Mucosa of descending colon (tissue), 3 donors: Measurements from ENCODE around the gene FAM234A. TPM values are rescaled to one million over a fixed set of nuclear protein-coding genes. Genes with fewer than 3 reads are reported as not detected.

Source experiments
- ATAC-seq: fragments of 200-7000 bp; cut with Tn5 transposase; one replicate; pipeline ENCODE4 v1.9.1; 2020; ENCODE audit warnings: mild to moderate bottlenecking, moderate library complexity
- DNase-seq, 3 donors: peaks; one replicate each; pipeline ENCODE4 v3.0.0-alpha.2; 2020
- H3K36me3 ChIP-seq: fragments of 200-600 bp; one replicate; pipeline ENCODE4 v1.8.0; 2021; ENCODE audit warnings: low read depth, mild to moderate bottlenecking
- H3K4me1 ChIP-seq: fragments of 200-600 bp; one replicate; pipeline ENCODE4 v1.8.0; 2021; ENCODE audit warnings: low read depth, mild to moderate bottlenecking
- H3K4me3 ChIP-seq: fragments of 200-600 bp; one replicate; pipeline ENCODE4 v1.8.0; 2021; ENCODE audit warnings: mild to moderate bottlenecking
- H3K9me3 ChIP-seq: fragments of 200-600 bp; one replicate; pipeline ENCODE4 v1.8.0; 2021; ENCODE audit warnings: mild to moderate bottlenecking
- intact Hi-C, 2 donors: fragments of 100-400 bp; cut with DNase I in 1 of 2; cut with micrococcal nuclease in 1 of 2; formaldehyde crosslinking; loops; one replicate each; pipeline versions ENCODE4 v1.11.0 to v1.11.1; 2022; cut with DNase I, micrococcal nuclease
- total RNA-seq, 3 donors: library from RNA; stranded (reverse); fragmentation: NEBNext Ultra II Directional in 2 of 3; extraction: Animal tissue kit (Norgen Biotek cat#: 25700) in 2 of 3; gene quantifications; one replicate each; pipeline versions ENCODE4 v1.2.1 to v1.2.4, GENCODE V29; 2021 to 2023
- TF ChIP-seq, protein P1 (sequence below): fragments of 200-600 bp; IDR thresholded peaks from one replicate; pipeline ENCODE4 v1.8.0; 2022; ENCODE audit warnings: antibody characterized with exemption, mild to moderate bottlenecking
- donor health status: DM: no; HTN: no; CAD: no; lungs with moderate emphysema.
- donor health status: DM: no; HTN: no; CAD: no.
- donor health status: DM: no; HTN: yes; CAD: no.

FAM234A gene
- total RNA-seq, 3 donors from 2014 or later: 87.1 to 129 (median 99.1) TPM

DNA sequence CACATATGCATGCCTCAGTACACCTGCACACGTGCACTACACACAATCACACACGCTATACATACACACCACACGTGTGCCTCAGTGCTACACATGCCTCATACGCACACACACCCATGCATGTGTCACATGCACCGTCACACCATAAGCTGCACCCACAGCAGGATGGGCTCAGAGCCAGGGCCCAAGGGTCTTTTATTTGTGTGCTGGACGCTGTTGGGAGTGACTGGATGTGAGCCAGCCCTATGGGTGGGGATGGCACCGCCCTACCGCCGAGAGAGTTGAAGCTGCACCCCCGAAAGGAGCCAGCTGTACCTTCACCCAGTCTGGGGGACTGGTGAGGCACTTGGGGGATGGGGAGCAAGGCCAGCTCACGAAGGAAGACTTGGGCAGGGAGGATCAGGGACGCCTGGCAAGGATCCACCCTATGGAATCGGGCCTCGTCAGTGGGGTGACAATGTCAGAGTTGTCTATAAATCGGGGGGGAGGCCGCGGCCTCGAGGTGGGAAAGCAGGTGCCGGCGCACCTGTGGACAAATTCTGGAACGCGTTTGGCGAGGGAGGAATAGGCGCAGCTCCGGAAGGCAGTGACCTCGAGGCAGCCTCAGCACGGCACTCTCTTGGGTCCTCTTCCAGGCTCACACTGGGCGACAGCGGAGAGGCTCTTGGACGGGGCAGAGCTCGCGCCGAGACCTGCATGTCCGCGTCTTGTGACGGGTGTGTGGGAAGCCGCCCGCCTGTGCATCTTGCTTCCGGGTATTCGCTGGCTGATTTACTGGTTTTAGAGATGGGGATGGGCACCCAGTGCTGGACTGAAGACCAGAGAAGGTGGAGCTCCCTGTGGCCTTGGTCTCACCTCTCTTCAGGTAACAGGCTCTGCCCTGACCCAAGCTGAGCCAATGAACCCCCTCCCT lies 33.8 kb downstream of the FAM234A start:
- no peaks in the 10 kb centered on the region for H3K9me3 ChIP-seq
- DNase-seq: peak; percentile 73 to 86 (median 85)
- no peaks in the 10 kb centered on the region for H3K36me3 ChIP-seq
- TF ChIP-seq, protein P1, sequence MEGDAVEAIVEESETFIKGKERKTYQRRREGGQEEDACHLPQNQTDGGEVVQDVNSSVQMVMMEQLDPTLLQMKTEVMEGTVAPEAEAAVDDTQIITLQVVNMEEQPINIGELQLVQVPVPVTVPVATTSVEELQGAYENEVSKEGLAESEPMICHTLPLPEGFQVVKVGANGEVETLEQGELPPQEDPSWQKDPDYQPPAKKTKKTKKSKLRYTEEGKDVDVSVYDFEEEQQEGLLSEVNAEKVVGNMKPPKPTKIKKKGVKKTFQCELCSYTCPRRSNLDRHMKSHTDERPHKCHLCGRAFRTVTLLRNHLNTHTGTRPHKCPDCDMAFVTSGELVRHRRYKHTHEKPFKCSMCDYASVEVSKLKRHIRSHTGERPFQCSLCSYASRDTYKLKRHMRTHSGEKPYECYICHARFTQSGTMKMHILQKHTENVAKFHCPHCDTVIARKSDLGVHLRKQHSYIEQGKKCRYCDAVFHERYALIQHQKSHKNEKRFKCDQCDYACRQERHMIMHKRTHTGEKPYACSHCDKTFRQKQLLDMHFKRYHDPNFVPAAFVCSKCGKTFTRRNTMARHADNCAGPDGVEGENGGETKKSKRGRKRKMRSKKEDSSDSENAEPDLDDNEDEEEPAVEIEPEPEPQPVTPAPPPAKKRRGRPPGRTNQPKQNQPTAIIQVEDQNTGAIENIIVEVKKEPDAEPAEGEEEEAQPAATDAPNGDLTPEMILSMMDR: no peak
- peaks cover 2% of the 10 kb centered on the region for H3K4me1 ChIP-seq
- intact Hi-C loops: no loop called here
- ATAC-seq: peak; percentile 58
- H3K4me3 ChIP-seq: no peak overlapping the region

DNA sequence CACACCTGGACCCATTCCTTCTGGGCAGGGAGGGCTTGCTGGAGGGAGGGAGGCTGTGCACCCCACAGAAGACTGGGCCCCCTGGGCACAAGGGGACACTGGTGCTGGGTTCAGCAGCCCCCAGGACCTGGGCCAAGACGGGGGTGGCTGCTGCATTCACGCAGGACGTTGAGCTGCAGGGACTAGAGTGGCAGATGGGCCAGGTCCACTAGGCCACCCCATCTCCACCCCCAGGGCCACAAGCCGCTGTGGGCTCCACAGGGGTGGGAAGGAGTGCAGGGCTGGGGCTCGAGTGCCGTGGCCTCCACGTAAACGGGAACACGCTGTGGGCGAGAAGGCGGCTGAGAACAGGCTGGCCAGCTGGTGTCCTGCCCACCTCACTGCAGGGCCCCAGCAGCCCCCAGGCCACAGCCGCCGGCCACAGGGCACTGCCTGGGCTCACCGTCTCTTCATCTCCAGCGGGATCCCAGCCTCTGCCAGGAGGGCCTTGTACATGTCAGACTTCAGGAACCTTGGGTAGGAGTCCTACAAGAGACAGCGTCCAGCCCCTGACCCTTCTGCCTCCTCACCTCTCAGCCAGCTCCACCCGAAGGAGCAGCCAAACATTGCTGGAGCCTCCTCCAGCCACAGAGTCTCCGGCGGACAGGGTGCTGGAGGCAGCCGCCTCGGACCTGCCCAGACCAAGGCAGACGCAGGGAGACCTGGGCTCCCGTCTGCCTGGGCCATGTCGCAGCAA lies 34.6 kb downstream of the FAM234A start:
- DNase-seq (no peak), ATAC-seq (no peak)
- TF ChIP-seq, protein P1: no peak
- intact Hi-C loops: no loop called here
- peaks cover 6% of the 10 kb centered on the region for H3K4me1 ChIP-seq
- no peak overlapping the region for H3K4me3 ChIP-seq
- no peaks in the 10 kb centered on the region for H3K36me3 ChIP-seq
- no peaks in the 10 kb centered on the region for H3K9me3 ChIP-seq

DNA sequence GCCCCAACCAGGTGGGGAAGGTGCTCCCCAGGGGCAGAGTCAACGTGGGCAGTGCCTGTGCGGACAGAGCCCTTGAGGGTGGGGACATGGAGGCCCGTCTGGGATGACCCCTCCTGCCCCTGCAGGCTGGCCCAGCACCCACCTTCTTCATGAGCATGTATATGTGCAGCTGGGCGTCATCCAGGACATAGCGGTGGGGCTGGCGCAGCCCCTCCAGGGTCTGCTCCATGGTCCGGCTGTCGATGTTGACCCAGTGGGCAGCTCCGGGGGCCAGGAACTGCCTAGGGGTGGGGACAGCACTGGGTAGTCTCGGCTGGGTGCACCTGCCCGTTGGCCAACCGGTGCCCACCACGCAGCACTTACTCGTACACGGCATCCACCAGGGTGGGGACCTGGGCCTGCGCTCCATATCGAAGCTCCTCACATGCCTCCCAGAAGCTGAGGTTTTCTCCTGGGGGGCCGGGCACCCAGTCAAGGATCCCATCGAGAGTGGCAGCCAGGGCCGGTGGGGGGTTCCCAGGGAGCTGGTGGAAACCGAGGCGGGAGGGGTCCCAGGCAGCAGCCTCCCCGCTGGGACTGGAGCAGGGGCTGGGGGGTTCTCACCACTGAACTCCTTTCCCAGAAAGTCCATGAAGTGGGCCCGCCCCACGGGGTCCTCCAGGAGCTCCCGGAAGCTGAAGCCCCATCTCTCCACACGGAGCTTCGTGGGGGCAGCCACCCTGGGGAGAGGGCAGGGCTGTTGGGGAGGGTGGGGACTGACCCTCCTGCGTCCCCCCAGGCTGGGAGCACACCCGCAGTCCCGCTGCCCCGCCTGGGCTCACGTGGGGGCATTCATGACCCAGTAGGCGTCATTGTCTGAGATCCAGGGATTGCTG lies 36.0 kb downstream of the FAM234A start:
- Histone ChIP-seq H3K36me3 (no peaks in the 10 kb centered on the region), H3K9me3 (no peaks in the 10 kb centered on the region), H3K4me3 (no peak overlapping the region), H3K4me1 (peaks cover 13% of the 10 kb centered on the region)
- TF ChIP-seq, protein P1: no peak
- DNase-seq (no peak), ATAC-seq (no peak)
- intact Hi-C loops: no loop called here

DNA sequence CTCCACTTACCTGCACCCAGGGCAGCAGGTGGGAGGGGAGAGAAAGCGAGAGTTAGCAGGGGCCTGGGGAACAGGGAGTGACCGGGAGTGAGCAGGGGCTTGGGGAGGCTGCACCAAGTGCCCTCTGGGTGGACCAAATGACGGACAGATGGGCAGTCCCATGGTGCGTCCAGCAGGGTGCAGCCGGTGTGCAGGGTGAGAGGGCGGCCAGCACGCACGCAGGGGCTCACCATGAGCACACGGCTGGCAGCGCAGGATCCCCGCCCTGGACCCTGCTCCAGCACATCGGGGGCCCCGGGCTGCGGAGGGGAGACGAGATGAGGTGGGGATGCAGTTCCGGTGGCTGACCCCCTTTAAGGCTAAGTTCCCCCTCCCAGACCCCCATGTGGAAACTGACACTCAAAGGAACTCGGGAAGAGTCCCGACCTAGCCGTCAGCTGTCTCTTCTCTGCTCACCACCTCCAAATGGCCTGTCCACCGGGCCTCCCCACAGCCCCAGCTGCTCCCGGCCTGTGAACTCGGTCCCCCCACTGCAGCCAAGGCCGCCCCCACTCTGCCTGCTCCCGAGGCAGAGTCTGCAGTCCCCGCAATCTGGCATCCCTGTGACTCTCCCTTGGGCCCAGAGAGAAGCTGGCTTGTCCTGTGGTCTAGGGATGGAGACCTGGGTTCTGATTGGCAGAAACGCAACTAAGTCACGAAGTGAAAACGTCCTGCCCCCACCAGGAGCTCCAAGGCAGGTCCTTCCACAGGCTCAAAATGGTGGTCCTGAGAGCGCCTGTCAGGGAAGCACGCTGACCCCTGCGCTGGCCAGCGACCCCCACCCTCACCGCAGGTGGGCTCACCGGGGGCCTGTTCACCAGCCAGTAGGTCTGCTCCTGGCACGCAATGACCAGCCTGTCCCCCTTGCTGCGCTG lies 38.3 kb downstream of the FAM234A start:
- Histone ChIP-seq H3K9me3 (no peaks in the 10 kb centered on the region), H3K4me1 (peaks cover 13% of the 10 kb centered on the region), H3K4me3 (no peak overlapping the region), H3K36me3 (no peaks in the 10 kb centered on the region)
- intact Hi-C loops: no loop called here
- TF ChIP-seq, protein P1: no peak
- DNase-seq (no peak), ATAC-seq (no peak)
